ENCODE data around the gene SLAMF6.
"Not testable (repeated sequence)": the region's sequence is repeated elsewhere in the genome, so short reads cannot be mapped to it uniquely, and the experiment has no call there.

Gene SLAMF6

DNA sequence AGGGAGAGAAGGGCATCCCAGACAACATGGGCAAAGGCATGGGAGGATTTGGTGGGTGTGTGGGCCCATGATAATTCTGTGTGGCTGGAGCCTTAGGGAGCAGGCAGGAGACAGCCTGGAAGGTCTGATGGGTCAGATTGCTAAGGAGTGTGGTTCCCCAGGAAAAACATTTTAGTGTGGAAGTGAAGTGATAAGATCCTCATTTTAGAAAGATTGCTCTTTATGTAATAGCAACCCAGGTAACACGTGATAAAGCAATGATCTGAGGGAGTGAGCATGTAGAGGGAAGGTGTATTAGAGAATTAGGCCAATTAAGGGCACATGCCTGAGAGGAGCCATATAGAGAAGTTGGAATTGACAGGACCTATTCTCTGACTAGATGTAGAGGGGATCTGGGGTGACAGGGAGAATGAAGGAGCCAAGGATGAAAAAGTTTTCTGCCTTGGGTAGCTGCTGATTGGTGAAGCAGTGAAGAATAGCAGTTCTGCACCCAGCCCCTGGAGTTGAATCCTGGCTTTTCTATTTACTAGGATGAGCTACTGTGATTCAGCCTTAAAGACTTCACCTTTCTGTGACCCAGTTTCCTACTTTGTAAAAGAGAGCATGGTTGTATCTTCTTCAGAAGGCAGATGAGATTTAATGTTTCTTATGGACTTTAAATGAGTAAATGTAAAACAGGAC lies 18.7 kb upstream of the SLAMF6 start:
- DNase-seq, result no peak

DNA sequence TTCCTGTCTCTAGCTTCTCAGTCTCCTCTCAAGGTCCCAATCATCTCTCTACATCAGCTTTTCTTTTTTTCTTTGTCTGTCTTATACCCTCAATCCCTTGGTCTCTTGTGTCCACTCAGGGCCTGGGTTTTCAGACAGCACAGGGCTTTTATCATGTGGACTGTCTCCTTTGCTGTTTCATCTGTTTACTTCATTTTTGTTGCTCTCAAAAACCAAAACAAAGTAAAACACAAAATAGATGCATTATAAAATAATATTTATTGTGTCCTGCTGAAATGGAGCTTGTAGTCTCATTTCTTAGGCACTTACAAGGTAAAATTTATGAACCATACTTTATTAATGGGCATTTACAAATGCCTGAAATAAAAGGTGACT lies 17.8 kb upstream of the SLAMF6 start:
- no peak for DNase-seq

DNA sequence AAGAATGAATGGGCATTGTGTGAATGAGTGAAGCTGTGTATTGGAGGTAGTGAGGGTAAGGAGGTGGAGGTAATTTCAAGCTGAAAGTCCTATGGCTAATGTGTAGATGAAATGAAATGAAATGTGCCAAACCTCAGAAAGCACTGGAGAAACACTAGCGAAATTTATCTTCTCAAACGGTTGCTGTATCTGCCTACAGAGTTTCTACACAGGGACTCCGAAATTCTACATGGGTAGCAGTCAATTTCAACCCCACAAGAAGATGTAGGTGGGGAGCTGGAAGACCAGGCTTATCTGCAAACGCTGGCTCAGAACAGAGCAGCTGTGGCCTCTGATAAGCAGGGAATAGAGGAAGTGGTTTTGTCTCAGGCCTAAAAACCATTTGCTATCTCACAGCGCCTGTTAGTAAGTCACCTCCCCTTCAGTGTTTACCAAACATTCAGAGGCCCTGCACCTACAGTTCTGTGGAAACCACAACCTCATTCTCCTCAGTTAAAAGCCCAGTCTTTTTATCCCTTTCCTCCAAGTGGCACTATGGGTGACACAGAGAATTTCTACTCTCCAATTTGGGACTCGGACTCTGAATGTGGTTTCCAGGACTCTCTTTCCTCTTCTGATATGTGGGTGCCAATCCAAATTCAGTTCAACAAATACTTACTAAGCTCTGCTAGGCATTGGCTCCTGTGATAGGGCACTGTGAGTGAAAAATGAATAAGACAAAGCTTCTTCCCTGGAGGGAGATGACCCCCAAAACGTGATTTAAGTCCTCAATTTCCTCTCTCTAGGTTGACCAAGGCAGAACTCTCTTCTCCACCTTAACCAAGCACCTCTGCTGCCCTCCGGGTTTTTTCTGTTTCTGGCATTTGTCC lies 17.2 kb upstream of the SLAMF6 start:
- DNase-seq, result no peak

DNA sequence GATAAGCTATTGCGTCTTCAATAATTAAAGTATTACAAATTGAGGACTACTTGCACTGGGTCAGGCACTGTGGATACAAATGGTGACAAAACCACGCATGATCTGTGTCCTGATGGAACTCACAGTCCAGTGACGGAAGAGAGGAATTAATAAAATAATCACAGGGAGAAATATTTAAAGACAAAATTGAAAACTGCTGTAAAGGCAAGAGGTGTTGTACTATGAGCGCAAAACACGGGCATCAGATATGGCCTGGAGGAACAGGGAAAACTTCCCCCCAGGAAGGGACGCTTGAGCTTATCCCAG lies 16.6 kb upstream of the SLAMF6 start:
- DNase-seq, result no peak

- DNase-seq, result no peak
Measured at GRCh38 chr1:160538985-160539651, 16.1 kb upstream of the SLAMF6 start.

GRCh38 chr1:160537714-160538665 lies 14.9 kb upstream of the SLAMF6 start:
- no peak for DNase-seq

DNA sequence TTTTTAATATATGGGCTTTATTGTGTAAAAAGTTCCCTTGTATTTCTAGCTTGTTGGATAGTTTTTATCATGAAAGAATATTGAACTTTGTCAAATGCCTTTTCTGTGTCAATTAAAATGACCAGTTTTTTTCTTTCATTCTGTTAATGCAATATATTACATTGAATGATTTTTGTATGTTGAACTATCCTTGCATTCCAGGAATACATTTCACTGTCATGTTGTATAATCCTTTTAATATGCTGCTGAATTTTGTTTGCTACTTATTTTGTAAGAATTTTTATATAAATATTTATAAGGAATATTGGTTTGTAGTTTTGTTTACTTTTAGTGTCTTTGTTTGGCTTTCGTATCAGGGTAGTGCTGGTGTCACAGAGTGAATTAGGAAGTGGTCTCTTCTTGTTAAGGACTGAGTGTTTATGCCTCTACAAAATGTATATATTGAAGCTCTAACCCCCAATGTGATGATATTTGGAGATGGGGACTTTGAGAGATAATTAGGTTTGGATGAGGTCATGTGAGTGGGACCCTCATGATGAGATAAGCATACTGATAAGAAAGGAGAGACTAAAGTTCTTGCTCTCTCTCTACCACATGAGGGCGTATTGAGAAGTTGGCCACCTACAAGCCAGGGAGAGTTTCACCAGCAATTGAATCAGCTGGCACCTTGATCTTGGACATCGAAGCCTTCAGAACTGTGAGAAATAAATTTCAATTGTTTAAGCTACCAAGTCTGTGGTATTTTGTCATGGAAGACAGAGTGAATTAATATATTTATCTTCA lies 12.0 kb upstream of the SLAMF6 start:
- no peak for DNase-seq

DNA sequence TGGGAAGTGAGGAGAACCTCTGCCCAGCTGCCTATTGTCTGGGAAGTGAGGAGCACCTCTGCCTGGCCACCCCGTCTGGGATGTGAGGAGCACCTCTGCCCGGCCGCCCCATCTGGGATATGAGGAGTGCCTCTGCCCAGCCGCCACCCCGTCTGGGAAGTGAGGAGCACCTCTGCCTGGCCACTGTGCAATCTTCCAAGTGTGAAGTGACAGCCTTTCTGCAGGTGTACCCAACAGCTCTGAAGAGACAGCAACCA lies 9.4 kb upstream of the SLAMF6 start:
- not testable (repeated sequence) for DNase-seq

- DNase-seq, result not testable (repeated sequence)
Measured at GRCh38 chr1:160531809-160532556, 8.9 kb upstream of the SLAMF6 start.

DNA sequence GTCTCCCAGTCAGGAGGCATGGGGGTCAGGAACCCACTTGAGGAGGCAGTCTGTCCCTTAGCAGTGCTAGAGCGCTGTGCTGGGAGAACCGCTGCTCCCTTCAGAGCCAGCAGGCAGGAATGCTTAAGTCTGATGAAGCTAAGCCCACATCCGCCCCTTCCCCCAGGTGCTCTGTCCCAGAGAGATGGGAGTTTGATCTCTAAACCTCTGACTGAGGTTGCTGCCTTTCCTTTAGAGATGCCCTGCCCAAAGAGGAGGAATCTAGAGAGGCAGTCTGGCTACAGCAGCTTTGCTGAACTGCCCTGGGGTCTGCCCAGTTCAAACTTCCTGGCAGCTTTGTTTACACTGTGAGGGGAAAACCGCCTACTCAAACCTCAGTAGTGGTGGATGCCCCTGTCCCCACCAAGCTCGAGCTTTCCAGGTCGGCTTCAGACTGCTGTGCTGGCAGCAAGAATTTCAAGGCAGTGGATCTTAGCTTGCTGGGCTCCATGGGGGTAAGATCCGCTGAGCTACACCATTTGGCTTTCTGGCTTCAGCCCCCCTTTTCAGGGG lies 6.4 kb upstream of the SLAMF6 start:
- not testable (repeated sequence) for DNase-seq

- not testable (repeated sequence) for DNase-seq
Measured at GRCh38 chr1:160523789-160524188, 734 bp upstream of the SLAMF6 start.

GRCh38 chr1:160522136-160522535 lies 919 bp downstream of the SLAMF6 start:
- no peak for DNase-seq

DNA sequence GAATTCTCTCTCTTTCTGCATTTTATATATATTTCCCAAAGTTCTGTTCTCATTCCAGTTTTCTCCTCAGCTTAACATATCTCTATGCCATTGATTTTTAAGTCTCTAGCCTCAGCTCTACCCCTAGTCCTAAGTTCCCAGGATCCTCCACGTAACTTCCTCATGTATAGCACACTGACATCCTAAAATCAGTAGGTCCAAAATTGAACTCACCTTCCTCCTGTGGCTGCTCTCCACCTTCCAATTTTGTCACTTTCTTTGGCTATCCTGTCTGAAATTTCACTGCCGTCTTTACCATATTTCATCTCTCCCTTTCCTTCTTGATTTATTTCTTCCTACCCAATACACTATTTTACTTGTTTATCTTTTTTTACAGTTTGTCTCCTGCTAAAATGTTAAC lies 1.5 kb downstream of the SLAMF6 start:
- no peak for DNase-seq

- no peak for DNase-seq
Measured at GRCh38 chr1:160520999-160521398, 2.1 kb downstream of the SLAMF6 start.

- DNase-seq, result no peak
Measured at GRCh38 chr1:160520582-160520981, 2.5 kb downstream of the SLAMF6 start.

GRCh38 chr1:160519642-160520435 lies 3.2 kb downstream of the SLAMF6 start:
- no peak for DNase-seq

GRCh38 chr1:160517519-160517918 lies 5.5 kb downstream of the SLAMF6 start:
- not testable (repeated sequence) for DNase-seq

DNA sequence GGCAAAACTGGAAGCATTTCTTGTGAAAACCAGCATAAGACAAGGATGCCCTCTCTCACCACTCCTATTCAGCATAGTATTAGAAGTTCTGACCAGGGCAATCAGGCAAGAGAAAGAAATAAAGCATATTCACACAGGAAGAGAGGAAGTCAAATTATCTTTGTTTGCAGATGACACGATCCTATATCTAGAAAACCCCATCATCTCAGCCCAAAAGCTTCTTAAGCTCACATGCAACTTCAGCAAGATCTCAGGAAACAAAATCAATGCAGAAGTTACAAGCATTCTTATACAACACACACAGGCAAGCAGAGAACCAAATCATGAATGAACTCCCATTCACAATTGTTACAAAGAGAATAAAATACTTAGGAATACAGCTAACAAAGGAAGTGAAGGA lies 7.1 kb downstream of the SLAMF6 start:
- not testable (repeated sequence) for DNase-seq

DNA sequence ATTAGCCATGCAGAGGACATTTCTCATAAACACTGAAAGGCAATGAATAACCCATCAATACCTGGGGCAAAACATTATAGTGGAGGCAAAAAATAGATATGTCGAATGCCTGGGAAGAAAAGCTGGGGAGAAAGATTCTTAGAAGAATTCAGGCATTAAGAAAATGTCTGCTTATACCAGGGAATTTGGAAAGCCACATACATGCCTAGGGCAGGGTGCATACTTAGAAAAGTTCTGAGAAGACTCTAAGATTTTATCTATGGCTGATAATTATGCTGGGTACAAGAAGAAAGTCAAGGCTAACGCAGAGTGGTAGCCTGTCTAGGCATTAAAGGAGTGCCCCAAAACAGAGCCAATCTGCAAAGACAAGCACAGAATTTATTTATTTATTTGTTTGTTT lies 18.4 kb downstream of the SLAMF6 start:
- no peak for DNase-seq

- DNase-seq, result no peak
Measured at GRCh38 chr1:160503087-160503486, 20.0 kb downstream of the SLAMF6 start.

Measured in left hindlimb (tissue), 1 donor.